IPS DF 19.7 (cell line): Measurements from ENCODE around the gene KIAA0040.
"Not testable (repeated sequence)": the region's sequence is repeated elsewhere in the genome, so short reads cannot be mapped to it uniquely, and the experiment has no call there.

Experiments
- DNase-seq: peaks from one replicate; pipeline ENCODE4 v3.0.0-alpha.2; 2013; ENCODE audit warnings: low read depth, low spot score

Gene KIAA0040

GRCh38 chr1:175137369-175137768 is 55.2 kb downstream of the KIAA0040 start:
- no peak for DNase-seq

- DNase-seq, result no peak
These were observed 56.3 kb downstream of the KIAA0040 start for GRCh38 chr1:175136246-175136645.

GRCh38 chr1:175134500-175134899 is 58.1 kb downstream of the KIAA0040 start:
- no peak for DNase-seq

GRCh38 chr1:175133673-175134435 is 58.7 kb downstream of the KIAA0040 start:
- DNase-seq, result no peak

GRCh38 chr1:175132436-175132835 is 60.1 kb downstream of the KIAA0040 start:
- no peak for DNase-seq

GRCh38 chr1:175131095-175131494 is 61.5 kb downstream of the KIAA0040 start:
- no peak for DNase-seq

- no peak for DNase-seq
These were observed 61.9 kb downstream of the KIAA0040 start for GRCh38 chr1:175130649-175131045.

GRCh38 chr1:175129997-175130648 is 62.5 kb downstream of the KIAA0040 start:
- peak; percentile 82 for DNase-seq

- DNase-seq, result no peak
These were observed 63.0 kb downstream of the KIAA0040 start for GRCh38 chr1:175129644-175129996.

GRCh38 chr1:175129182-175129581 is 63.4 kb downstream of the KIAA0040 start:
- DNase-seq, result no peak

- DNase-seq, result no peak
These were observed 64.1 kb downstream of the KIAA0040 start for GRCh38 chr1:175128523-175128922.

GRCh38 chr1:175127565-175127964 is 65.0 kb downstream of the KIAA0040 start:
- DNase-seq, result no peak

GRCh38 chr1:175126347-175126746 is 66.2 kb downstream of the KIAA0040 start:
- no peak for DNase-seq

GRCh38 chr1:175124861-175125260 is 67.7 kb downstream of the KIAA0040 start:
- no peak for DNase-seq

- DNase-seq, result no peak
These were observed 72.1 kb downstream of the KIAA0040 start for GRCh38 chr1:175120511-175120910.

GRCh38 chr1:175118375-175119367 is 73.9 kb downstream of the KIAA0040 start:
- DNase-seq, result no peak

GRCh38 chr1:175116903-175117302 is 75.7 kb downstream of the KIAA0040 start:
- DNase-seq, result no peak

- DNase-seq, result no peak
These were observed 76.3 kb downstream of the KIAA0040 start for GRCh38 chr1:175116210-175116798.

- DNase-seq, result no peak
These were observed 77.6 kb downstream of the KIAA0040 start for GRCh38 chr1:175114996-175115395.

GRCh38 chr1:175108331-175108820 is 84.2 kb downstream of the KIAA0040 start:
- not testable (repeated sequence) for DNase-seq
